ENCODE measurements around the gene PEX13. TPM values are rescaled to one million over a fixed set of nuclear protein-coding genes. Genes with fewer than 3 reads are reported as not detected.

The PEX13 gene
- total RNA-seq, 1 experiment from 2014 or later = 20.7 TPM

DNA sequence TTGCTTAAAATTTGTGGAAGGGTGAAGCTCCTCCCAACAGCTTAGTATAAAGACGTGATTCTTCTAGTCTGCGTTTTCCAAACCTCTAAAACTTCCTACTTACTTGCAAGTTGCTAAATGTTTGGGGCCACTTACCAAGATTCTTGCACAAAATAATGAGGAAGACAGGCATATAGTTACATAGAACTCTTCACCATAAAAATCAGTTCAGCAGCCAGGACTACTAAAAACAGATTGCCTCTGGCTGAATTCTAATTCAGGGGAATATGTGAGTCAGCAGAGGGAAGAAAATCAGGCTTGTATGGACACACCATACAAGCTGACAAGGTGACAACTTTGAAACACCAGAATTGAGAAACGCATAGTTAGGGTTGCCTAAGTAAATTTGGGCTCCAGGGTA lies 2.8 kb upstream of the PEX13 start:
- Histone ChIP-seq H3K27ac (ENCODE audit: low read depth, low read length, poor library complexity, severe bottlenecking) (no peak overlapping the region), H3K36me3 (ENCODE audit: insufficient read depth, low read length, poor library complexity, severe bottlenecking) (no peaks in the 10 kb centered on the region), H3K27me3 (replicated peaks; ENCODE audit: insufficient read depth, low read depth, low read length, poor library complexity) (no peaks in the 10 kb centered on the region), H3K9me3 (ENCODE audit: low read depth, low read length, poor library complexity, severe bottlenecking) (no peaks in the 10 kb centered on the region), H3K4me3 (ENCODE audit: low read depth, low read length, poor library complexity, severe bottlenecking) (no peak overlapping the region), H3K4me1 (ENCODE audit: insufficient read depth, low read length, poor library complexity, severe bottlenecking) (peaks cover 15% of the 10 kb centered on the region)
- no peak for DNase-seq (ENCODE audit: low spot score)
- BruUV-seq (replicated peaks) = no TSS peak
- CTCF ChIA-PET = no interaction called here
- TF ChIP-seq, protein P1, sequence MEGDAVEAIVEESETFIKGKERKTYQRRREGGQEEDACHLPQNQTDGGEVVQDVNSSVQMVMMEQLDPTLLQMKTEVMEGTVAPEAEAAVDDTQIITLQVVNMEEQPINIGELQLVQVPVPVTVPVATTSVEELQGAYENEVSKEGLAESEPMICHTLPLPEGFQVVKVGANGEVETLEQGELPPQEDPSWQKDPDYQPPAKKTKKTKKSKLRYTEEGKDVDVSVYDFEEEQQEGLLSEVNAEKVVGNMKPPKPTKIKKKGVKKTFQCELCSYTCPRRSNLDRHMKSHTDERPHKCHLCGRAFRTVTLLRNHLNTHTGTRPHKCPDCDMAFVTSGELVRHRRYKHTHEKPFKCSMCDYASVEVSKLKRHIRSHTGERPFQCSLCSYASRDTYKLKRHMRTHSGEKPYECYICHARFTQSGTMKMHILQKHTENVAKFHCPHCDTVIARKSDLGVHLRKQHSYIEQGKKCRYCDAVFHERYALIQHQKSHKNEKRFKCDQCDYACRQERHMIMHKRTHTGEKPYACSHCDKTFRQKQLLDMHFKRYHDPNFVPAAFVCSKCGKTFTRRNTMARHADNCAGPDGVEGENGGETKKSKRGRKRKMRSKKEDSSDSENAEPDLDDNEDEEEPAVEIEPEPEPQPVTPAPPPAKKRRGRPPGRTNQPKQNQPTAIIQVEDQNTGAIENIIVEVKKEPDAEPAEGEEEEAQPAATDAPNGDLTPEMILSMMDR (conservative IDR thresholded peaks at IDR 0.05; ENCODE audit: low read depth, low read length) = no peak
- no peak for TF ChIP-seq EZH2 (IDR thresholded peaks at IDR 0.05; ENCODE audit: borderline replicate concordance, low read depth, low read length, poor library complexity, severe bottlenecking)
- POLR2A ChIA-PET (ENCODE audit: low non-redundant PET) = no interaction called here
- intact Hi-C loops (cut with micrococcal nuclease; ENCODE audit: unreplicated experiment) = no loop called here

DNA sequence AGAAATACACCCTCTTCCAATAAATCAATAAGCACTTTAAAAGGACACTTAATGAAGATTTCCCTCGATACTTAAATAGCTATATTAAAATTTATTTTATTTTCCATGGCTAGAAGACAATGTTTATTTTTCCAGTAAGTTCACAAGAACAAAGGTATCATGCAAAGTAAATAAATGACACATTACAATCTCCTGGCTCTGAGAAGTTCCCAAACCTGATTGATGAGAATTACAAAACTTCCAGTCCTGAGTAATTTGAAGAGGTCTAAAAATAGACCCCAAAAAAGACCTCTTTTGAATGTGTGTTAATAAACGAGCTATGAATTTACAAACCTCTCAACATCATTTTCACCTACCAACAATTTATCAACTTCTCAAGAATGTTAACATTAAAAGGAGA lies 1.5 kb upstream of the PEX13 start:
- no peak overlapping the region for H3K27ac ChIP-seq (ENCODE audit: low read depth, low read length, poor library complexity, severe bottlenecking)
- H3K4me3 ChIP-seq (ENCODE audit: low read depth, low read length, poor library complexity, severe bottlenecking) = peak overlapping the region; percentile 77
- BruUV-seq (replicated peaks) = no TSS peak
- H3K9me3 ChIP-seq (ENCODE audit: low read depth, low read length, poor library complexity, severe bottlenecking) = no peaks in the 10 kb centered on the region
- ChIA-PET CTCF (no interaction called here), POLR2A (ENCODE audit: low non-redundant PET) (interaction anchor here (0.7 kb wide), 2 partner anchors 38 to 50 kb away, joined by 4 to 6 read pairs; partner anchors contain the start of gene SANBR)
- peaks cover 15% of the 10 kb centered on the region for H3K4me1 ChIP-seq (ENCODE audit: insufficient read depth, low read length, poor library complexity, severe bottlenecking)
- H3K27me3 ChIP-seq (replicated peaks; ENCODE audit: insufficient read depth, low read depth, low read length, poor library complexity) = no peaks in the 10 kb centered on the region
- no peak for TF ChIP-seq EZH2 (IDR thresholded peaks at IDR 0.05; ENCODE audit: borderline replicate concordance, low read depth, low read length, poor library complexity, severe bottlenecking)
- TF ChIP-seq, protein P1 (conservative IDR thresholded peaks at IDR 0.05; ENCODE audit: low read depth, low read length) = no peak
- intact Hi-C loops (cut with micrococcal nuclease; ENCODE audit: unreplicated experiment) = no loop called here
- H3K36me3 ChIP-seq (ENCODE audit: insufficient read depth, low read length, poor library complexity, severe bottlenecking) = no peaks in the 10 kb centered on the region
- no peak for DNase-seq (ENCODE audit: low spot score)

DNA sequence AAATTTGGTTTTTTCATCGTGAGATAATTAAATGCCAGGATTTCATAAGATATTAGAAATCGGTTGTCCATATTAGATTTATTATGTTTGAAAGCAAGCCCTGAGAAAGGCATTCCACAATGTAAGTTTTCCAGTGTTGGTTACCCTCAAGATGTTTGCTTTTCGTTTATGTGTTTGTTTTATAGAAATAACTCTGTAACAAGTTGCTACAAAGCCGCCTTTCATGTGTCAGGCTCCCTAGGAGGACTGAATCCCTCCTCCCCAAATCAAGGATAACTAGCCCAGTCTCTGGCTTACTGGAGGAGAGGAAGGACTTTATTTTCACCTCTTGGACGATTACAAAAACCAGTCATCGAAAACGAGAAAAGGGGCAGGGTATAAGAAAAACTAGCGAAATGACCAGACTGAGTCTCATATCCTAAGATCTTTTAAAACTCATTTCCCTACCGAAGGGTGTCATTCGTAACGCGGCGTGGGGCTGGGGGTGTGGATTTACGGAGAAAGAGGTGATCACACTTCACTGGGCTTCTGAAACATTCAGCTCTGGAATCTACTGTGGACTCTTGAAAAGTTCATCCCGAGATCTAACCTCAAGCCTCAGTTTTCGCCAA lies 1.0 kb upstream of the PEX13 start:
- BruUV-seq (replicated peaks) = TSS peak; percentile 80
- CTCF ChIA-PET = no interaction called here
- POLR2A ChIA-PET (ENCODE audit: low non-redundant PET) = interaction anchor here (0.7 kb wide), 2 partner anchors 37 to 49 kb away, joined by 4 to 6 read pairs; partner anchors contain the start of gene SANBR

More for the DNA sequence above, 1.0 kb upstream of the PEX13 start:
- Histone ChIP-seq H3K4me1 (ENCODE audit: insufficient read depth, low read length, poor library complexity, severe bottlenecking) (peaks cover 15% of the 10 kb centered on the region), H3K27ac (ENCODE audit: low read depth, low read length, poor library complexity, severe bottlenecking) (peak overlapping the region; percentile 93), H3K36me3 (ENCODE audit: insufficient read depth, low read length, poor library complexity, severe bottlenecking) (no peaks in the 10 kb centered on the region), H3K9me3 (ENCODE audit: low read depth, low read length, poor library complexity, severe bottlenecking) (no peaks in the 10 kb centered on the region), H3K27me3 (replicated peaks; ENCODE audit: insufficient read depth, low read depth, low read length, poor library complexity) (no peaks in the 10 kb centered on the region), H3K4me3 (ENCODE audit: low read depth, low read length, poor library complexity, severe bottlenecking) (peak overlapping the region; percentile 77)
- TF ChIP-seq EZH2 (IDR thresholded peaks at IDR 0.05; ENCODE audit: borderline replicate concordance, low read depth, low read length, poor library complexity, severe bottlenecking) = no peak
- TF ChIP-seq, protein P1 (conservative IDR thresholded peaks at IDR 0.05; ENCODE audit: low read depth, low read length) = no peak
- intact Hi-C loops (cut with micrococcal nuclease; ENCODE audit: unreplicated experiment) = no loop called here
- no peak for DNase-seq (ENCODE audit: low spot score)
